GM20000 (cell line): Measurements from ENCODE around the gene AVPR2.

ENCODE experiments used
- DNase-seq: peaks from one replicate; pipeline ENCODE4 v3.0.0; 2012; ENCODE audit warnings: low spot score
- CTCF ChIP-seq: IDR thresholded peaks from 2 replicates; pipeline ENCODE4 v1.5.1; 2012; ENCODE audit warnings: mild to moderate bottlenecking, control low read depth; ENCODE audit errors: extremely low read depth, missing control alignments

The AVPR2 gene

GRCh38 chrX:153934762-153935325 is 30.4 kb downstream of the AVPR2 start, which contains the start of gene NAA10:
Gene NAA10, minus strand, starts transcription at chrX:153935037. Its CDS starts 133 bp downstream, at chrX:153934904.
- DNase-seq = peak; percentile 95
- TF ChIP-seq CTCF = no peak

DNA sequence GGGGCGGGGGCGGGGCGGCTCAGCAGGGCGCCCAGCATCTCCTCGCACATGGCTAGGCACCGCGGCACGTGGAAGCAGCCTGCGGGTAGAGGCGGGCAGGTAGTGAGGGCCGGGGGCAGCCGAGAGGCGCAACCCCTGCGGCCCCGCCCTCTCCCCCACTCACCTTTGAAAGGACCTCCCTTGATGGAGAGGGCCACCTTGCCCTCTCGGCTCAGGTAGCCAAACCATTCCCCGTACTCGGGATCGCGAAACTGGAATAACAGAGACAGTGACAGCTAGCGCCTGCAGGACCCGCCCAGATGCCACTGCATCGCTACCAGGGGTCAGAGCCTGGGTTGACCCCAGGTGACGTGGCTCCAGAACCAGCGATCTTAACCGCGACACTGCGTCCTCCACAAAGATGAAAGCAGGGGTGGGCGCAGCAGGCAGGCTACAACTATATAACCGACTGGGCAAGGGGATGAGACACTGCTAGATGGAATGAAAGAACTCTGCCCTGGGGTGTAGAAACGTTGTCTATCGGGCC is 30.9 kb downstream of the AVPR2 start:
- TF ChIP-seq CTCF = no peak
- DNase-seq = no peak

- no peak for DNase-seq
- TF ChIP-seq CTCF = no peak
Observed at GRCh38 chrX:153937056-153937455, 32.6 kb downstream of the AVPR2 start.

- TF ChIP-seq CTCF = no peak
- DNase-seq = no peak
Observed at GRCh38 chrX:153938226-153938786, 33.8 kb downstream of the AVPR2 start.

- no peak for DNase-seq
- no peak for TF ChIP-seq CTCF
Observed at GRCh38 chrX:153939573-153939972, 35.1 kb downstream of the AVPR2 start.

- no peak for TF ChIP-seq CTCF
- no peak for DNase-seq
Observed at GRCh38 chrX:153941336-153942252, 37.1 kb downstream of the AVPR2 start.
